ENCODE results near the gene EDN2.

DNA sequence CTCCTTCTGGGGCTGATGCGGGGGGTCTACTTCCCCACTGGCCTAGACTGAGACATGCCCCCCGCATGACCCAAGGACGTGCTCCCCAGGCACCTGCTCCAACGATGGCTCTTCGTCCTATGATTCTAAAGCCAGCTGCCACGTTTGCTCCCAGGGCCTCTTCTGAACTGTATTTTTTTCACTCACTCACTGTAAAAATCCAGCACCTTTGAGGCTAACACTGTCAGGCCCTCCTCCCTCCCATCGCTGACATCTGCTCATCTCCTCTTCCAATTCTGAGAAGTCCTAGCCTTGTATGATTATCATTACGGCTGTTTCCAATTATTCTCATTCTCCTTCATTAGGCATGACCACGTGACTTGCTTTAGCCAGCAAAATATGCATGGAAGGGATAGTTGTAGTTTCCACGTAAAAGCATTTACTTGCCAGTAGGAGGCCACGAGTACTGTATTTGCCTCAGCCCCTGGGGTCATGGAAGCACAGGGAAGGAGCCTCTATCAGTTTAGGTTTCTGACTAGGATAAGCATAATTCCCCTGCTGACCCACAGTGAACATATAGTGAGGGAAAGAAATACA, 19.1 kb upstream of the EDN2 start:
- TF ChIP-seq SP1 (IDR thresholded peaks at IDR 0.05), result no peak
- no peak for TF ChIP-seq CTCF (IDR thresholded peaks at IDR 0.05; ENCODE audit: low read depth, low read length, missing input control)
- no peak for TF ChIP-seq RAD21 (IDR thresholded peaks at IDR 0.05)
- TF ChIP-seq MAX (IDR thresholded peaks at IDR 0.05), result no peak
- no peak for TF ChIP-seq ATF3 (IDR thresholded peaks at IDR 0.05)
- TF ChIP-seq, protein P1, sequence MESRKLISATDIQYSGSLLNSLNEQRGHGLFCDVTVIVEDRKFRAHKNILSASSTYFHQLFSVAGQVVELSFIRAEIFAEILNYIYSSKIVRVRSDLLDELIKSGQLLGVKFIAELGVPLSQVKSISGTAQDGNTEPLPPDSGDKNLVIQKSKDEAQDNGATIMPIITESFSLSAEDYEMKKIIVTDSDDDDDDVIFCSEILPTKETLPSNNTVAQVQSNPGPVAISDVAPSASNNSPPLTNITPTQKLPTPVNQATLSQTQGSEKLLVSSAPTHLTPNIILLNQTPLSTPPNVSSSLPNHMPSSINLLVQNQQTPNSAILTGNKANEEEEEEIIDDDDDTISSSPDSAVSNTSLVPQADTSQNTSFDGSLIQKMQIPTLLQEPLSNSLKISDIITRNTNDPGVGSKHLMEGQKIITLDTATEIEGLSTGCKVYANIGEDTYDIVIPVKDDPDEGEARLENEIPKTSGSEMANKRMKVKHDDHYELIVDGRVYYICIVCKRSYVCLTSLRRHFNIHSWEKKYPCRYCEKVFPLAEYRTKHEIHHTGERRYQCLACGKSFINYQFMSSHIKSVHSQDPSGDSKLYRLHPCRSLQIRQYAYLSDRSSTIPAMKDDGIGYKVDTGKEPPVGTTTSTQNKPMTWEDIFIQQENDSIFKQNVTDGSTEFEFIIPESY (IDR thresholded peaks at IDR 0.05), result no peak
- TF ChIP-seq RXRA (IDR thresholded peaks at IDR 0.05), result no peak
- TF ChIP-seq GABPA (IDR thresholded peaks at IDR 0.05 in 1 of 2, conservative IDR thresholded peaks at IDR 0.05 in 1 of 2), result no peak
- no peak for TF ChIP-seq JUND (IDR thresholded peaks at IDR 0.05)
- no peak for TF ChIP-seq REST (IDR thresholded peaks at IDR 0.05)
- TF ChIP-seq HNF4G (IDR thresholded peaks at IDR 0.05), result no peak
- no peak for TF ChIP-seq TAF1 (conservative IDR thresholded peaks at IDR 0.05)

Measured in liver (tissue), 3 donors.